HG02623 (cell line): ENCODE results near the gene SMCO2.

ENCODE experiments used
- ATAC-seq: cut with Tn5 transposase; IDR thresholded peaks from one replicate; pipeline ENCODE4 v1.9.1; 2021; ENCODE audit warnings: moderate library complexity; ENCODE audit not compliant: unreplicated experiment

The SMCO2 gene

GRCh38 chr12:27549236-27549800 is 102.8 kb downstream of the SMCO2 start:
- no peak for ATAC-seq

GRCh38 chr12:27549801-27550652 is 103.5 kb downstream of the SMCO2 start:
- ATAC-seq, result no peak

GRCh38 chr12:27550653-27550975 is 104.1 kb downstream of the SMCO2 start:
- no peak for ATAC-seq

- ATAC-seq, result no peak
These were observed 104.8 kb downstream of the SMCO2 start for GRCh38 chr12:27551172-27551840.
